Lower lobe of right lung (tissue), 2 donors: ENCODE results near the gene SNAPC5. TPM values are rescaled to one million over a fixed set of nuclear protein-coding genes. Genes with fewer than 3 reads are reported as not detected.

ENCODE experiments used
- ATAC-seq, 2 donors: fragments of 200-7000 bp; cut with Tn5 transposase; one replicate each; pipeline ENCODE4 v1.9.1; 2020 to 2022; ENCODE audit warnings: mild to moderate bottlenecking in 2 of 2, moderate library complexity in 2 of 2
- DNase-seq: peaks from one replicate; pipeline ENCODE4 v3.0.0-alpha.2; 2020
- H3K27ac ChIP-seq: fragments of 200-600 bp; one replicate; pipeline ENCODE4 v1.8.0; 2022
- H3K27me3 ChIP-seq: fragments of 200-600 bp; one replicate; pipeline ENCODE4 v1.8.0; 2022; ENCODE audit warnings: low read depth
- H3K36me3 ChIP-seq: fragments of 200-600 bp; one replicate; pipeline ENCODE4 v1.8.0; 2022; ENCODE audit warnings: mild to moderate bottlenecking
- H3K4me1 ChIP-seq: fragments of 200-600 bp; one replicate; pipeline ENCODE4 v1.8.0; 2022
- H3K4me3 ChIP-seq: fragments of 200-600 bp; one replicate; pipeline ENCODE4 v1.8.0; 2022; ENCODE audit warnings: mild to moderate bottlenecking
- H3K9me3 ChIP-seq: fragments of 200-600 bp; one replicate; pipeline ENCODE4 v1.8.0; 2022
- CTCF ChIP-seq: fragments of 200-600 bp; IDR thresholded peaks from one replicate; pipeline ENCODE4 v1.8.0; 2022; ENCODE audit warnings: antibody characterized with exemption, mild to moderate bottlenecking
- intact Hi-C: fragments of 100-400 bp; cut with DNase I; formaldehyde crosslinking; loops from one replicate; pipeline ENCODE4 v1.11.0; 2022
- total RNA-seq: library from RNA; stranded (reverse); fragmentation: NEBNext Ultra II Directional; extraction: Animal tissue kit (Norgen Biotek cat#: 25700); gene quantifications from one replicate; pipeline ENCODE4 v1.2.1, GENCODE V29; 2021
- donor health status: DM: no; HTN: yes; CAD: no; lungs with severe emphysema.

Gene SNAPC5
- total RNA-seq, 1 donor from 2014 or later: 26.1 TPM

- intact Hi-C loops: no loop called here
- DNase-seq (no peak), ATAC-seq (no peak)
- H3K36me3 ChIP-seq: peaks cover 91% of the 10 kb centered on the region
- H3K4me3 ChIP-seq: no peak overlapping the region
- no peaks in the 10 kb centered on the region for H3K9me3 ChIP-seq
- H3K27me3 ChIP-seq: no peaks in the 10 kb centered on the region
- no peak for TF ChIP-seq CTCF
- H3K4me1 ChIP-seq: no peaks in the 10 kb centered on the region
- H3K27ac ChIP-seq: no peak overlapping the region
Measured at GRCh38 chr15:66488525-66488924, 9.0 kb downstream of the SNAPC5 start.

GRCh38 chr15:66486887-66487286 is 10.7 kb downstream of the SNAPC5 start:
- no peak for ATAC-seq
- peaks cover 86% of the 10 kb centered on the region for H3K36me3 ChIP-seq
- no peak for TF ChIP-seq CTCF

GRCh38 chr15:66484539-66485112 is 12.9 kb downstream of the SNAPC5 start:
- Histone ChIP-seq H3K9me3 (no peaks in the 10 kb centered on the region), H3K4me1 (no peaks in the 10 kb centered on the region), H3K27me3 (no peaks in the 10 kb centered on the region), H3K27ac (no peak overlapping the region), H3K36me3 (peaks cover 65% of the 10 kb centered on the region), H3K4me3 (no peak overlapping the region)
- intact Hi-C loops: no loop called here
- TF ChIP-seq CTCF: no peak
- ATAC-seq: no peak
- DNase-seq: no peak

More at GRCh38 chr15:66486887-66487286, 10.7 kb downstream of the SNAPC5 start:
- no peak for DNase-seq
- no peaks in the 10 kb centered on the region for H3K9me3 ChIP-seq
- H3K27ac ChIP-seq: no peak overlapping the region
- H3K4me3 ChIP-seq: no peak overlapping the region
- intact Hi-C loops: no loop called here
- no peaks in the 10 kb centered on the region for H3K27me3 ChIP-seq
- no peaks in the 10 kb centered on the region for H3K4me1 ChIP-seq

- no peaks in the 10 kb centered on the region for H3K4me1 ChIP-seq
- peak overlapping the region; percentile 24 for H3K27ac ChIP-seq
- ATAC-seq (peak; percentile 70 to 81), DNase-seq (peak; percentile 64)
- no peak for TF ChIP-seq CTCF
- no peaks in the 10 kb centered on the region for H3K9me3 ChIP-seq
- no peak overlapping the region for H3K4me3 ChIP-seq
- intact Hi-C loops: no loop called here
- H3K27me3 ChIP-seq: no peaks in the 10 kb centered on the region
- H3K36me3 ChIP-seq: peaks cover 50% of the 10 kb centered on the region
Measured at GRCh38 chr15:66483131-66483566, 14.4 kb downstream of the SNAPC5 start.

- Histone ChIP-seq H3K4me3 (no peak overlapping the region), H3K27ac (peak overlapping the region; percentile 24), H3K4me1 (no peaks in the 10 kb centered on the region), H3K27me3 (no peaks in the 10 kb centered on the region), H3K36me3 (peaks cover 44% of the 10 kb centered on the region), H3K9me3 (no peaks in the 10 kb centered on the region)
- intact Hi-C loops: no loop called here
- no peak for TF ChIP-seq CTCF
- DNase-seq (peak; percentile 50), ATAC-seq (peak; percentile 49 to 72)
Measured at GRCh38 chr15:66482539-66482938, 15.0 kb downstream of the SNAPC5 start.
